ENCODE results near the gene PRM1.

PRM1 gene

GRCh38 chr16:11327277-11328171, 46.4 kb upstream of the PRM1 start:
- POLR2A ChIA-PET: interaction anchor here (1.2 to 2.0 kb wide), 2 partner anchors 72 kb away, joined by 8 to 9 read pairs; partner anchors contain the start of gene SOCS1
- CTCF ChIA-PET: interaction anchor here (0.6 to 2.2 kb wide), 6 partner anchors 19 to 69 kb away, joined by 3 to 5 read pairs (median 3); no protein-coding TSS in a partner anchor
- TF ChIP-seq CTCF (IDR thresholded peaks at IDR 0.05; ENCODE audit: control extremely low read depth, extremely low read depth, low read depth, missing control alignments): no peak
- DNase-seq (ENCODE audit: extremely low spot score): peak; percentile 77

DNA sequence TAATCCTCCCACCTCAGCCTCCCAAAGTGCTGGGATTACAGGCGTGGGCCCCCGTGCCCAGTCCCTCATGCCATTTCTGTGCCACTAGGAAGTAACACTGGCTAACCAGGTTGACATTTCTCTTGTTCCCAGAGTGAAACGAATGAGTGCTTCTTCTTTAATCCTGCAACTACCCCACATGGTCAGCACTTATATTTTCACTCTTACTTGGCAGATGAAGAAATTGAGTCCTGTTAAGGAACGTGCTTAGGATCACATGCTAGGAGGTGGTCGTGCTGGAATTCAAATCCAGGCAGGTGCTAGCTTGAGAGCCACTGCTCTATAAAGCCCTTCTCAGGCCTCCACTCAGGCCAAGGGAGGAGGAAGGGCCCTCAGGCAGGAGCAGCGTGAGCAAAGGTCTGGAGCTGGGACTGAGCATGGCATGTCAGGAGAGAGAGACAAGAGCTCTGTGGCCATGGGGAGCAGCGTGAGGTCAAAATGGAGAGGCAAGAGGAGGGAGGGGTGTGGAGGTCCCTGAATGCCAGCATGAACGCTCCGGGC, 45.7 kb upstream of the PRM1 start:
- ChIA-PET POLR2A (interaction anchor here (2.0 kb wide), 1 partner anchor 71 kb away, joined by 9 read pairs; the partner anchor contains the start of gene SOCS1), CTCF (interaction anchor here (0.7 to 1.4 kb wide), 5 partner anchors 25 to 363 kb away, joined by 3 to 5 read pairs (median 3); no protein-coding TSS in a partner anchor)
- no peak for TF ChIP-seq CTCF (IDR thresholded peaks at IDR 0.05; ENCODE audit: control extremely low read depth, extremely low read depth, low read depth, missing control alignments)
- DNase-seq (ENCODE audit: extremely low spot score): no peak

GRCh38 chr16:11326084-11326736, 45.1 kb upstream of the PRM1 start:
- no peak for TF ChIP-seq CTCF (IDR thresholded peaks at IDR 0.05; ENCODE audit: control extremely low read depth, extremely low read depth, low read depth, missing control alignments)
- DNase-seq (ENCODE audit: extremely low spot score): no peak
- ChIA-PET POLR2A (interaction anchor here (2.0 kb wide), 1 partner anchor 70 kb away, joined by 9 read pairs; the partner anchor contains the start of gene SOCS1), CTCF (interaction anchor here (0.7 to 2.6 kb wide), 4 partner anchors 26 to 363 kb away, joined by 3 to 6 read pairs (median 4); no protein-coding TSS in a partner anchor)

GRCh38 chr16:11325404-11326083, 44.4 kb upstream of the PRM1 start:
- DNase-seq (ENCODE audit: extremely low spot score): no peak
- POLR2A ChIA-PET: interaction anchor here (2.0 kb wide), 1 partner anchor 70 kb away, joined by 9 read pairs; the partner anchor contains the start of gene SOCS1
- CTCF ChIA-PET: interaction anchor here (0.7 to 2.6 kb wide), 4 partner anchors 29 to 362 kb away, joined by 3 to 6 read pairs (median 4); no protein-coding TSS in a partner anchor
- no peak for TF ChIP-seq CTCF (IDR thresholded peaks at IDR 0.05; ENCODE audit: control extremely low read depth, extremely low read depth, low read depth, missing control alignments)

GRCh38 chr16:11323551-11324336, 42.6 kb upstream of the PRM1 start:
- ChIA-PET POLR2A (no interaction called here), CTCF (interaction anchor here (0.9 to 2.6 kb wide), 3 partner anchors 31 to 193 kb away, joined by 3 to 6 read pairs (median 5); no protein-coding TSS in a partner anchor)
- no peak for TF ChIP-seq CTCF (IDR thresholded peaks at IDR 0.05; ENCODE audit: control extremely low read depth, extremely low read depth, low read depth, missing control alignments)
- DNase-seq (ENCODE audit: extremely low spot score): no peak

Data from GM10248 (cell line).